Measurements from ENCODE around the gene GRAMD1A. TPM values are rescaled to one million over a fixed set of nuclear protein-coding genes. Genes with fewer than 3 reads are reported as not detected.

Gene GRAMD1A
- total RNA-seq, 2 donors from 2014 or later = 115 to 137 TPM

- no peak for DNase-seq
- no peak overlapping the region for H3K9ac ChIP-seq (ENCODE audit: extremely low read depth, low read length, poor library complexity, severe bottlenecking)
- no peaks in the 10 kb centered on the region for H3K9me3 ChIP-seq (ENCODE audit: control insufficient read depth, low read length)
- Mint-ChIP-seq H3K36me3 (ENCODE audit: low read depth) (peaks cover 21% of the 10 kb centered on the region), H3K4me3 (no peak overlapping the region), H3K9me3 (no peaks in the 10 kb centered on the region), H3K27me3 (ENCODE audit: insufficient read depth) (no peaks in the 10 kb centered on the region), H3K4me1 (peaks cover 20% of the 10 kb centered on the region), H3K27ac (no peak overlapping the region)
- H3K4me1 ChIP-seq (ENCODE audit: control insufficient read depth, insufficient read depth, low read length) = no peaks in the 10 kb centered on the region
- WGBS, 2 experiments (ENCODE audit: insufficient coverage in 1 of 2, insufficient read length in 1 of 2) = 89 to 100% methylated on average over 4 to 9 of the region's 9 CpGs
- no peak for TF ChIP-seq CTCF (conservative IDR thresholded peaks at IDR 0.05)
- no peaks in the 10 kb centered on the region for H3K36me3 ChIP-seq (ENCODE audit: control insufficient read depth, insufficient read depth, low read length)
- no peak overlapping the region for H3K4me3 ChIP-seq (ENCODE audit: low read length)
- no peak overlapping the region for H3K27ac ChIP-seq (ENCODE audit: low read depth, low read length)
- no peaks in the 10 kb centered on the region for H3K27me3 ChIP-seq (ENCODE audit: control insufficient read depth, insufficient read depth, low read length, poor library complexity, severe bottlenecking)
Observed at GRCh38 chr19:35054626-35055025, 54.5 kb downstream of the GRAMD1A start.

GRCh38 chr19:35055715-35056179 lies 55.6 kb downstream of the GRAMD1A start:
- H3K36me3 Mint-ChIP-seq (ENCODE audit: low read depth) = peaks cover 15% of the 10 kb centered on the region
- no peak overlapping the region for H3K27ac ChIP-seq (ENCODE audit: low read depth, low read length)
- H3K9ac ChIP-seq (ENCODE audit: extremely low read depth, low read length, poor library complexity, severe bottlenecking) = no peak overlapping the region
- peak overlapping the region; percentile 92 for H3K27ac Mint-ChIP-seq
- WGBS, 2 experiments (ENCODE audit: insufficient coverage in 1 of 2, insufficient read length in 1 of 2) = 0 to 8% methylated on average over 2 to 3 of the region's 3 CpGs
- peak; percentile 96 for DNase-seq
- H3K9me3 Mint-ChIP-seq = no peaks in the 10 kb centered on the region
- no peaks in the 10 kb centered on the region for H3K36me3 ChIP-seq (ENCODE audit: control insufficient read depth, insufficient read depth, low read length)
- H3K4me3 ChIP-seq (ENCODE audit: low read length) = no peak overlapping the region
- no peaks in the 10 kb centered on the region for H3K27me3 Mint-ChIP-seq (ENCODE audit: insufficient read depth)
- H3K9me3 ChIP-seq (ENCODE audit: control insufficient read depth, low read length) = no peaks in the 10 kb centered on the region
- H3K4me1 Mint-ChIP-seq = peaks cover 20% of the 10 kb centered on the region
- no peaks in the 10 kb centered on the region for H3K4me1 ChIP-seq (ENCODE audit: control insufficient read depth, insufficient read depth, low read length)
- no peaks in the 10 kb centered on the region for H3K27me3 ChIP-seq (ENCODE audit: control insufficient read depth, insufficient read depth, low read length, poor library complexity, severe bottlenecking)
- TF ChIP-seq CTCF (conservative IDR thresholded peaks at IDR 0.05) = peak; percentile 84
- peak overlapping the region; percentile 9 for H3K4me3 Mint-ChIP-seq

GRCh38 chr19:35056513-35057063 lies 56.5 kb downstream of the GRAMD1A start:
- Mint-ChIP-seq H3K9me3 (no peaks in the 10 kb centered on the region), H3K4me1 (peaks cover 20% of the 10 kb centered on the region), H3K36me3 (ENCODE audit: low read depth) (peaks cover 11% of the 10 kb centered on the region), H3K27me3 (ENCODE audit: insufficient read depth) (no peaks in the 10 kb centered on the region), H3K27ac (peak overlapping the region; percentile 92), H3K4me3 (no peak overlapping the region)
- Histone ChIP-seq H3K9ac (ENCODE audit: extremely low read depth, low read length, poor library complexity, severe bottlenecking) (no peak overlapping the region), H3K27me3 (ENCODE audit: control insufficient read depth, insufficient read depth, low read length, poor library complexity, severe bottlenecking) (no peaks in the 10 kb centered on the region), H3K4me1 (ENCODE audit: control insufficient read depth, insufficient read depth, low read length) (no peaks in the 10 kb centered on the region), H3K9me3 (ENCODE audit: control insufficient read depth, low read length) (no peaks in the 10 kb centered on the region), H3K36me3 (ENCODE audit: control insufficient read depth, insufficient read depth, low read length) (no peaks in the 10 kb centered on the region), H3K27ac (ENCODE audit: low read depth, low read length) (no peak overlapping the region), H3K4me3 (ENCODE audit: low read length) (no peak overlapping the region)
- 68 to 82% methylated on average over 3 to 6 of the region's 6 CpGs for WGBS, 2 experiments (ENCODE audit: insufficient coverage in 1 of 2, insufficient read length in 1 of 2)
- TF ChIP-seq CTCF (conservative IDR thresholded peaks at IDR 0.05) = no peak
- no peak for DNase-seq
